Fibroblast of lung (primary cell): ENCODE results near the gene CAPN14. TPM values are rescaled to one million over a fixed set of nuclear protein-coding genes. Genes with fewer than 3 reads are reported as not detected.

Source experiments
- DNase-seq, 2 donors: peaks; one replicate each; pipeline versions ENCODE4 v3.0.0 to v3.0.0-alpha.2; 2010; ENCODE audit warnings: low read depth in 2 of 2
- H2AFZ ChIP-seq: 2 replicates; pipeline ENCODE4 v1.5.1; 2012; ENCODE audit warnings: low read length, control low read depth, inconsistent platforms
- H3K27ac ChIP-seq: 2 replicates; pipeline ENCODE4 v1.5.1; 2011; ENCODE audit warnings: low read length, control low read depth; ENCODE audit not compliant: insufficient read depth
- H3K27me3 ChIP-seq: 2 replicates; pipeline ENCODE4 v1.5.1; 2011; ENCODE audit warnings: mild to moderate bottlenecking, low read length; ENCODE audit not compliant: control insufficient read depth, insufficient read depth
- H3K36me3 ChIP-seq: 2 replicates; pipeline ENCODE4 v1.5.1; 2011; ENCODE audit warnings: low read length; ENCODE audit not compliant: control insufficient read depth, insufficient read depth
- H3K4me1 ChIP-seq: 2 replicates; pipeline ENCODE4 v1.5.1; 2011; ENCODE audit warnings: low read length; ENCODE audit not compliant: control insufficient read depth, insufficient read depth; ENCODE audit errors: extremely low read depth
- H3K4me2 ChIP-seq: 2 replicates; pipeline ENCODE4 v1.5.1; 2011; ENCODE audit warnings: low read length, control low read depth; ENCODE audit not compliant: insufficient read depth; ENCODE audit errors: extremely low read depth
- H3K4me3 ChIP-seq, 4 experiments: fragments of 200-600 bp in 1 of 4; sonication (generic) in 1 of 4; replicated peaks in 1 of 4; 2 replicates each; pipeline ENCODE4 v1.5.1; 2011 to 2016; ENCODE audit warnings: low read length in 4 of 4, low read depth in 3 of 4, mild to moderate bottlenecking in 3 of 4, control low read depth in 2 of 4, inconsistent platforms in 1 of 4, mixed read lengths in 1 of 4; ENCODE audit not compliant: insufficient read depth in 1 of 4; ENCODE audit errors: control extremely low read depth in 1 of 4
- H3K79me2 ChIP-seq: 2 replicates; pipeline ENCODE4 v1.5.1; 2012; ENCODE audit warnings: mild to moderate bottlenecking, low read length, inconsistent platforms; ENCODE audit not compliant: control insufficient read depth, insufficient read depth
- H3K9ac ChIP-seq: 2 replicates; pipeline ENCODE4 v1.5.1; 2011; ENCODE audit warnings: mild to moderate bottlenecking, low read length, control low read depth; ENCODE audit not compliant: insufficient read depth
- H3K9me3 ChIP-seq: 2 replicates; pipeline ENCODE4 v1.5.1; 2012; ENCODE audit warnings: low read depth, low read length; ENCODE audit not compliant: control insufficient read depth, insufficient read depth
- H4K20me1 ChIP-seq: 2 replicates; pipeline ENCODE4 v1.5.1; 2011; ENCODE audit warnings: low read length; ENCODE audit not compliant: control insufficient read depth, insufficient read depth; ENCODE audit errors: extremely low read depth
- EZH2 ChIP-seq: IDR thresholded peaks from 2 replicates; pipeline ENCODE4 v1.5.1; 2012; ENCODE audit warnings: low read length, control low read depth, mild to moderate bottlenecking; ENCODE audit errors: missing control alignments
- polyA plus RNA-seq, 2 donors: library from polyadenylated mRNA; depleted of rRNA in 1 of 2; stranded (reverse) in 1 of 2; unstranded in 1 of 2; fragments of >200 nt; gene quantifications; 2 replicates each; pipeline ENCODE4 v1.2.1, GENCODE V29; 2011 to 2012; ENCODE audit warnings: missing spikeins in 1 of 2
- total RNA-seq: library from RNA; depleted of rRNA; stranded (reverse); fragments of >200 nt; gene quantifications from 2 replicates; pipeline ENCODE4 v1.2.1, GENCODE V29; 2014
- TF ChIP-seq, protein P1 (sequence below), 2 donors: IDR thresholded peaks in 1 of 2; conservative IDR thresholded peaks in 1 of 2; 1 replicate in 1 of 2; 2 replicates in 1 of 2; pipeline ENCODE4 v1.5.1; 2011 to 2012; ENCODE audit warnings: low read length in 2 of 2, control low read depth in 1 of 2, inconsistent platforms in 1 of 2, low read depth in 1 of 2, mild to moderate bottlenecking in 1 of 2

The CAPN14 gene
- total and polyA plus RNA-seq, 2 donors (not counting 1 experiment from before 2014, with no cell fraction given) = 0.05 to 0.17 TPM

DNA sequence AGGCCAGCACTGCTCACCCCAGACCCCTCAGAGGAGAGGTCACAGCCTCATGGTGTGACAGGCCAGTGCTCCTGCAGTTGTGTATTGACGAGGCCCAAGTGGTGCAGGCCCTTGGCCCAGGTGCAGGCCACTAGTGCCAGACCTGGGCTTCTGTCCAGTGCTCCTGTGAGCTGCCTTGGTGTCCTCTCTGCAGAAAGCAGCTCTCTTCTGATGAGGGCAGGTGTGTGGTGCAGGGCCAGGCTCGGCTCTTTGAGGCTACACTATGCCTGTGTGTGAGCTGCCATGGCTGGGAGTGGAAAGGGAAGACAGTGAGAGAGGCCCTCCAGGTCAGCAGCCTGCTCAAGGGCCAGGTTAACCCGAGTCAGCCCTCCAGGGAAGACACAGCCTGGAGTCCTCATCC is 33.7 kb upstream of the CAPN14 start:
- Histone ChIP-seq H3K9ac (no peak overlapping the region), H3K79me2 (no peaks in the 10 kb centered on the region), H3K27ac (no peak overlapping the region), H3K4me3 (no peak overlapping the region), H3K4me1 (peaks cover 4% of the 10 kb centered on the region), H4K20me1 (no peaks in the 10 kb centered on the region), H3K4me2 (no peak overlapping the region), H3K9me3 (no peaks in the 10 kb centered on the region), H3K27me3 (no peaks in the 10 kb centered on the region), H3K36me3 (peaks cover 2% of the 10 kb centered on the region), H2AFZ (no peak overlapping the region)
- no peak for DNase-seq
- TF ChIP-seq, protein P1, sequence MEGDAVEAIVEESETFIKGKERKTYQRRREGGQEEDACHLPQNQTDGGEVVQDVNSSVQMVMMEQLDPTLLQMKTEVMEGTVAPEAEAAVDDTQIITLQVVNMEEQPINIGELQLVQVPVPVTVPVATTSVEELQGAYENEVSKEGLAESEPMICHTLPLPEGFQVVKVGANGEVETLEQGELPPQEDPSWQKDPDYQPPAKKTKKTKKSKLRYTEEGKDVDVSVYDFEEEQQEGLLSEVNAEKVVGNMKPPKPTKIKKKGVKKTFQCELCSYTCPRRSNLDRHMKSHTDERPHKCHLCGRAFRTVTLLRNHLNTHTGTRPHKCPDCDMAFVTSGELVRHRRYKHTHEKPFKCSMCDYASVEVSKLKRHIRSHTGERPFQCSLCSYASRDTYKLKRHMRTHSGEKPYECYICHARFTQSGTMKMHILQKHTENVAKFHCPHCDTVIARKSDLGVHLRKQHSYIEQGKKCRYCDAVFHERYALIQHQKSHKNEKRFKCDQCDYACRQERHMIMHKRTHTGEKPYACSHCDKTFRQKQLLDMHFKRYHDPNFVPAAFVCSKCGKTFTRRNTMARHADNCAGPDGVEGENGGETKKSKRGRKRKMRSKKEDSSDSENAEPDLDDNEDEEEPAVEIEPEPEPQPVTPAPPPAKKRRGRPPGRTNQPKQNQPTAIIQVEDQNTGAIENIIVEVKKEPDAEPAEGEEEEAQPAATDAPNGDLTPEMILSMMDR (conservative IDR thresholded peaks at IDR 0.05 in 1 of 2, IDR thresholded peaks at IDR 0.05 in 1 of 2; ENCODE audit: low read depth in 1 of 2, low read length in 2 of 2) = no peak
- TF ChIP-seq EZH2 = no peak

DNA sequence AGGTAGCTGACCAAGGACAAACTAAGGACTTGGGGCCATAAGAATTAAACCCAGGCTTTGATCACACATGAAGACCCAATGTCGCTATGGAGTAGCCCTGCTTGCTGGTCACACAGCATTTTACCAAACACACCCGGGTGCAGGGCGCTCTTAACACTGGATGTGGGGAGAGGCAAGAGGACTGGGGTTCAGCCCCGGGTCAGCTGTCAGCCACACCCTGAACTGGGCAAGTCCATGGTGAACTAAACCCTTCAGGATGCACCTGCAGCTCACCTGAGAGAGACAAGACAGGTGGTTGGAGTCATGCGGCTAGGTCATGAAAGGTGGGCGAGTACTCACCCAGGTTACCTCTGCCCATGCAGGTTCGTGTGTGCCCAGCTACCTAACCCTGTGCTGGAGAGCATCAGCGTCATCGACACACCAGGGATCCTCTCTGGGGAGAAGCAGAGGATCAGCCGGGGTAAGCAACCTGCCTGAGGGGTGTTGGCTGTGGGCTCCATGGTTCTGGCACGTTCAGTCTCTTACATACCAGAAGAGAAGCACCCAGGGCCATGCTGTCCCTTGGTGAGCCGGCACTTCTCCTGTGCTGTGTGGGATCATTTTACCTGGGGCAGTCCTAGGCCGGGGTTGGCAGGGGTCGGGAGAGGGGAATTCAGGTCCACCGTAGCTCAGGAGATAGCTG is 31.8 kb upstream of the CAPN14 start:
- Histone ChIP-seq H3K79me2 (no peaks in the 10 kb centered on the region), H3K4me3 (no peak overlapping the region), H3K36me3 (peaks cover 2% of the 10 kb centered on the region), H3K4me1 (peaks cover 6% of the 10 kb centered on the region), H3K27me3 (no peaks in the 10 kb centered on the region), H3K9me3 (no peaks in the 10 kb centered on the region), H3K9ac (no peak overlapping the region), H2AFZ (no peak overlapping the region), H4K20me1 (no peaks in the 10 kb centered on the region), H3K4me2 (no peak overlapping the region), H3K27ac (no peak overlapping the region)
- TF ChIP-seq, protein P1 (conservative IDR thresholded peaks at IDR 0.05 in 1 of 2, IDR thresholded peaks at IDR 0.05 in 1 of 2; ENCODE audit: low read depth in 1 of 2, low read length in 2 of 2) = no peak
- TF ChIP-seq EZH2 = no peak
- no peak for DNase-seq

DNA sequence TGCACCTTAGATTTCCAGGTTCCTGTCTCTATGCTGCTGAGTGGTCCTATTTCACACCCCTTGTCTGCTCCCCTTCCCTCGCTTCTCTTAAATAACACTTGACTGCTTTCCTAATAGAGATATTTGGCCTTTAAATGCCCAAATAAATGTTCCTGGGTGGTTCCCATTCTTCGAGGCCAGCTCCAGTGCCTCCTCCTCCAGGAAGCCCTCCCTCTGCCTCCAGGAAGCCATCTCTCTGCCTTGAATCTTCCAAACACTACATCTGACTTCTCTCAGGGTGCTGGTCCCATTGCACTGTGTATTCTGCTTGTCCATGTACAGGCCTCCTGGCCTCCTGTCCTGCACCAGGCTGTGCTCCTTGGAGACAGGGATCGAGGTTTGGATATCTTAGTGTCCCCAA is 30.8 kb upstream of the CAPN14 start:
- DNase-seq = no peak

More for the DNA sequence above, 30.8 kb upstream of the CAPN14 start:
- Histone ChIP-seq H3K9ac (no peak overlapping the region), H3K79me2 (no peaks in the 10 kb centered on the region), H3K27me3 (no peaks in the 10 kb centered on the region), H3K4me2 (no peak overlapping the region), H2AFZ (no peak overlapping the region), H3K4me3 (no peak overlapping the region), H3K4me1 (peaks cover 6% of the 10 kb centered on the region), H3K36me3 (peaks cover 2% of the 10 kb centered on the region), H3K9me3 (no peaks in the 10 kb centered on the region), H3K27ac (no peak overlapping the region), H4K20me1 (no peaks in the 10 kb centered on the region)
- TF ChIP-seq, protein P1 (conservative IDR thresholded peaks at IDR 0.05 in 1 of 2, IDR thresholded peaks at IDR 0.05 in 1 of 2; ENCODE audit: low read depth in 1 of 2, low read length in 2 of 2) = no peak
- no peak for TF ChIP-seq EZH2
